ENCODE results near the gene JUN. TPM values are rescaled to one million over a fixed set of nuclear protein-coding genes. Genes with fewer than 3 reads are reported as not detected.
A peak's percentile ranks its signal among the peaks of the same experiment; 100 is the strongest.

The JUN gene
- polyA plus RNA-seq, 1 donor from 2014 or later = 124 TPM

DNA sequence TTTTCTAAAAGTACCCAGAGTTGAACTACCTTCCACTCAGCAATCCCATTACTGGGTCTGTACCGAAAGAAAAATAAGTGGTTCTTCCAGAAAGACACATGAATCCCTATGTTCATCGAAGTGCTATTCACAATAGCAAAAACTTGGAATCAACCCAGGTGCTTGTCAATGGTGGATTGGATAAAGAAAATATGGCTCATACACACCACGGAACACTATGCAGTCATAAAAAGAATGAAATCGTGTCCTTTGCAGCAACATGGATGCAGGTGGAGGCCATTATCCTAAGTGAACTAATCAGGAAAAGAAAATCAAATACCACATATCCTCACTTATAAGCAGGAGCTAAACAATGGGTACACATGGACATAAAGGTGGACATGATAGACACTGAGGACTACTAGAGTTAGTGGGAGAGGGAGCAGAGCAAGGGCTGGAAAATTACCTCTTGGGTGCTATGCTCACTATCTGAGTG lies 32.9 kb upstream of the JUN start:
- Histone ChIP-seq H2AFZ (ENCODE audit: low read depth, low read length) (no peak overlapping the region), H3K27me3 (ENCODE audit: insufficient read depth, low read depth, low read length) (peaks cover 27% of the 10 kb centered on the region), H3K27ac (ENCODE audit: low read length) (no peak overlapping the region), H3K4me2 (ENCODE audit: low read length) (no peak overlapping the region), H3F3A (ENCODE audit: insufficient read depth, low read length, poor library complexity, severe bottlenecking) (no peaks in the 10 kb centered on the region), H3K9me2 (ENCODE audit: insufficient read depth, low read length) (no peaks in the 10 kb centered on the region), H3K36me3 (ENCODE audit: insufficient read depth, low read length) (no peaks in the 10 kb centered on the region), H3K9me3 (ENCODE audit: low read length) (no peaks in the 10 kb centered on the region), H3K4me3 (ENCODE audit: low read length) (peak overlapping the region; percentile 67), H4K20me1 (ENCODE audit: insufficient read depth) (no peaks in the 10 kb centered on the region), H3K79me2 (replicated peaks; ENCODE audit: insufficient read depth, low read length) (no peaks in the 10 kb centered on the region), H3K9ac (ENCODE audit: low read length) (peak overlapping the region; percentile 32)
- no peak for TF ChIP-seq POLR2AphosphoS5 (IDR thresholded peaks at IDR 0.05)
- TF ChIP-seq, protein P1, sequence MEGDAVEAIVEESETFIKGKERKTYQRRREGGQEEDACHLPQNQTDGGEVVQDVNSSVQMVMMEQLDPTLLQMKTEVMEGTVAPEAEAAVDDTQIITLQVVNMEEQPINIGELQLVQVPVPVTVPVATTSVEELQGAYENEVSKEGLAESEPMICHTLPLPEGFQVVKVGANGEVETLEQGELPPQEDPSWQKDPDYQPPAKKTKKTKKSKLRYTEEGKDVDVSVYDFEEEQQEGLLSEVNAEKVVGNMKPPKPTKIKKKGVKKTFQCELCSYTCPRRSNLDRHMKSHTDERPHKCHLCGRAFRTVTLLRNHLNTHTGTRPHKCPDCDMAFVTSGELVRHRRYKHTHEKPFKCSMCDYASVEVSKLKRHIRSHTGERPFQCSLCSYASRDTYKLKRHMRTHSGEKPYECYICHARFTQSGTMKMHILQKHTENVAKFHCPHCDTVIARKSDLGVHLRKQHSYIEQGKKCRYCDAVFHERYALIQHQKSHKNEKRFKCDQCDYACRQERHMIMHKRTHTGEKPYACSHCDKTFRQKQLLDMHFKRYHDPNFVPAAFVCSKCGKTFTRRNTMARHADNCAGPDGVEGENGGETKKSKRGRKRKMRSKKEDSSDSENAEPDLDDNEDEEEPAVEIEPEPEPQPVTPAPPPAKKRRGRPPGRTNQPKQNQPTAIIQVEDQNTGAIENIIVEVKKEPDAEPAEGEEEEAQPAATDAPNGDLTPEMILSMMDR (IDR thresholded peaks at IDR 0.05; ENCODE audit: poor library complexity, severe bottlenecking) = no peak
- TF ChIP-seq RAD21 (conservative IDR thresholded peaks at IDR 0.05) = no peak
- TF ChIP-seq EP300 (conservative IDR thresholded peaks at IDR 0.05; ENCODE audit: poor library complexity, severe bottlenecking) = no peak
- no peak for TF ChIP-seq SMC3 (conservative IDR thresholded peaks at IDR 0.05; ENCODE audit: poor library complexity)
- TF ChIP-seq TAF1 (IDR thresholded peaks at IDR 0.05; ENCODE audit: low read depth) = no peak
- no peak for TF ChIP-seq MXI1 (conservative IDR thresholded peaks at IDR 0.05; ENCODE audit: poor library complexity, severe bottlenecking)
- TF ChIP-seq, protein P2, sequence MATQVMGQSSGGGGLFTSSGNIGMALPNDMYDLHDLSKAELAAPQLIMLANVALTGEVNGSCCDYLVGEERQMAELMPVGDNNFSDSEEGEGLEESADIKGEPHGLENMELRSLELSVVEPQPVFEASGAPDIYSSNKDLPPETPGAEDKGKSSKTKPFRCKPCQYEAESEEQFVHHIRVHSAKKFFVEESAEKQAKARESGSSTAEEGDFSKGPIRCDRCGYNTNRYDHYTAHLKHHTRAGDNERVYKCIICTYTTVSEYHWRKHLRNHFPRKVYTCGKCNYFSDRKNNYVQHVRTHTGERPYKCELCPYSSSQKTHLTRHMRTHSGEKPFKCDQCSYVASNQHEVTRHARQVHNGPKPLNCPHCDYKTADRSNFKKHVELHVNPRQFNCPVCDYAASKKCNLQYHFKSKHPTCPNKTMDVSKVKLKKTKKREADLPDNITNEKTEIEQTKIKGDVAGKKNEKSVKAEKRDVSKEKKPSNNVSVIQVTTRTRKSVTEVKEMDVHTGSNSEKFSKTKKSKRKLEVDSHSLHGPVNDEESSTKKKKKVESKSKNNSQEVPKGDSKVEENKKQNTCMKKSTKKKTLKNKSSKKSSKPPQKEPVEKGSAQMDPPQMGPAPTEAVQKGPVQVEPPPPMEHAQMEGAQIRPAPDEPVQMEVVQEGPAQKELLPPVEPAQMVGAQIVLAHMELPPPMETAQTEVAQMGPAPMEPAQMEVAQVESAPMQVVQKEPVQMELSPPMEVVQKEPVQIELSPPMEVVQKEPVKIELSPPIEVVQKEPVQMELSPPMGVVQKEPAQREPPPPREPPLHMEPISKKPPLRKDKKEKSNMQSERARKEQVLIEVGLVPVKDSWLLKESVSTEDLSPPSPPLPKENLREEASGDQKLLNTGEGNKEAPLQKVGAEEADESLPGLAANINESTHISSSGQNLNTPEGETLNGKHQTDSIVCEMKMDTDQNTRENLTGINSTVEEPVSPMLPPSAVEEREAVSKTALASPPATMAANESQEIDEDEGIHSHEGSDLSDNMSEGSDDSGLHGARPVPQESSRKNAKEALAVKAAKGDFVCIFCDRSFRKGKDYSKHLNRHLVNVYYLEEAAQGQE (IDR thresholded peaks at IDR 0.05; ENCODE audit: borderline replicate concordance) = no peak

DNA sequence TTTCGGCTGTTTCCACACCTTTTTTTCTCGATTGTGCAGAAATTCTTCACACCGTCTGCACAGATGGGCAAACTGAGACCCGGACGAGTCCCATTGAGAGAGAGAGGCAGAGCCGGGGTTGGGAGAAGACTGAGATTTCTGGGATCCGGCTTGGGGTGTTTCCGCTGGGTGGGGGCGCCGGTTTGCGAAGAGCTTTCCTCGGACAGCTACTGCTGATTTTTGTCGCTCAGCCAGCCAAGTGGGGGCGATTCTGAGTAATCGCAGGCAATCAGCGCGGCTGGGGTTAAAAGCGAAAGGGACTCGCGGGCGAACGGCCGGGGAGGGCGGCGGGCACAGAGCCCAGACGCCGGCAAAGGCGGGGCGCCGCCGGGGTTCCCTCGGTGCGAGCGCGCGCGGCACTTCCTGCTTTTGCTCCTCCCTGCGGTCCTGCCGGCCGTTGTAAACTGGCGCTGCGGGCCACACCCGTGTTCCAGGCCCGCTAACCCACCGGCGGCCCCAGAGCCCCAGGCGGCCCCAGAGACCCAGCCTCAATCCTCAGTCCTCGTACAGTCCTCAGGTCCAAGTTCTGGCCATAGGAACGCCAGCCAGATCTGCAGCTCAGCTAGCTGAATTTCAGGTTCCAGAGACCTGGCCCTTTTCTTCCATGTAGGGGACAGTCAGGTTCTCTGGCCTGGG lies 32.4 kb upstream of the JUN start:
- Histone ChIP-seq H3K27me3 (ENCODE audit: insufficient read depth, low read depth, low read length) (peaks cover 27% of the 10 kb centered on the region), H4K20me1 (ENCODE audit: insufficient read depth) (no peaks in the 10 kb centered on the region), H3K79me2 (replicated peaks; ENCODE audit: insufficient read depth, low read length) (no peaks in the 10 kb centered on the region), H3K9me3 (ENCODE audit: low read length) (no peaks in the 10 kb centered on the region), H3K4me2 (ENCODE audit: low read length) (peak overlapping the region; percentile 31), H3K36me3 (ENCODE audit: insufficient read depth, low read length) (no peaks in the 10 kb centered on the region), H3K9ac (ENCODE audit: low read length) (peak overlapping the region; percentile 32), H3K27ac (ENCODE audit: low read length) (no peak overlapping the region), H3K9me2 (ENCODE audit: insufficient read depth, low read length) (no peaks in the 10 kb centered on the region), H3F3A (ENCODE audit: insufficient read depth, low read length, poor library complexity, severe bottlenecking) (no peaks in the 10 kb centered on the region), H2AFZ (ENCODE audit: low read depth, low read length) (no peak overlapping the region), H3K4me3 (ENCODE audit: low read length) (peak overlapping the region; percentile 67)
- TF ChIP-seq SMC3 (conservative IDR thresholded peaks at IDR 0.05; ENCODE audit: poor library complexity) (peak; percentile 22), POLR2AphosphoS5 (IDR thresholded peaks at IDR 0.05) (no peak)

DNA sequence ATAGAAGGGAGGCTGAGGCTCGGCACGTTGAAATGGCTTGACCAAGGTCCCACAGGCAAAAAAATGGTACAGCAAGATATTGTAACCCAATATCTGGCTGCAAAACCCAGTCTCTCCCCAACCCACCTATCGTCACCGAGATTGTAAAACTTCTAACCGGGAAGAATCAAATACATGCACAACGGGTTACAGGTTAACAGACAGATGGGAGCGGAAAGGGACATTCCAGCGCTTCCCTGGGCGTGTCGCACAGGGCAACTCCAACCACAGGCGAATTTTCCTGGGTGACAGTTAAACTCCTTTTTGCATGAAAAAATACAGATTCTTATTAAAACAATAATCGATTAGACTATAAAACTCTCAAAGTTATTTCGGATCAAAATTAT lies 31.8 kb upstream of the JUN start:
- H2AFZ ChIP-seq (ENCODE audit: low read depth, low read length) = no peak overlapping the region
- peaks cover 27% of the 10 kb centered on the region for H3K27me3 ChIP-seq (ENCODE audit: insufficient read depth, low read depth, low read length)
- no peak overlapping the region for H3K27ac ChIP-seq (ENCODE audit: low read length)
- no peaks in the 10 kb centered on the region for H3K36me3 ChIP-seq (ENCODE audit: insufficient read depth, low read length)
- no peaks in the 10 kb centered on the region for H4K20me1 ChIP-seq (ENCODE audit: insufficient read depth)
- H3K4me3 ChIP-seq (ENCODE audit: low read length) = peak overlapping the region; percentile 67
- no peaks in the 10 kb centered on the region for H3F3A ChIP-seq (ENCODE audit: insufficient read depth, low read length, poor library complexity, severe bottlenecking)
- no peaks in the 10 kb centered on the region for H3K9me2 ChIP-seq (ENCODE audit: insufficient read depth, low read length)
- H3K9me3 ChIP-seq (ENCODE audit: low read length) = no peaks in the 10 kb centered on the region
- TF ChIP-seq RAD21 (conservative IDR thresholded peaks at IDR 0.05) = no peak
- no peak for TF ChIP-seq EZH2 (IDR thresholded peaks at IDR 0.05; ENCODE audit: borderline replicate concordance, insufficient read depth, low read length, poor library complexity, severe bottlenecking)
- no peak for TF ChIP-seq EP300 (conservative IDR thresholded peaks at IDR 0.05; ENCODE audit: poor library complexity, severe bottlenecking)
- TF ChIP-seq TAF1 (IDR thresholded peaks at IDR 0.05; ENCODE audit: low read depth) = no peak
- TF ChIP-seq POLR2AphosphoS5 (IDR thresholded peaks at IDR 0.05) = no peak
- TF ChIP-seq, protein P2 (IDR thresholded peaks at IDR 0.05; ENCODE audit: borderline replicate concordance) = no peak
- TF ChIP-seq, protein P1 (IDR thresholded peaks at IDR 0.05; ENCODE audit: poor library complexity, severe bottlenecking) = no peak
- no peak for TF ChIP-seq MXI1 (conservative IDR thresholded peaks at IDR 0.05; ENCODE audit: poor library complexity, severe bottlenecking)
- no peak for TF ChIP-seq SMC3 (conservative IDR thresholded peaks at IDR 0.05; ENCODE audit: poor library complexity)
- peak overlapping the region; percentile 31 for H3K4me2 ChIP-seq (ENCODE audit: low read length)
- no peak overlapping the region for H3K9ac ChIP-seq (ENCODE audit: low read length)
- no peaks in the 10 kb centered on the region for H3K79me2 ChIP-seq (replicated peaks; ENCODE audit: insufficient read depth, low read length)

All from neural cell (in vitro differentiated cells).